ENCODE data around the gene DDHD1.

Gene DDHD1

GRCh38 chr14:53034688-53035230 lies 118.4 kb downstream of the DDHD1 start:
- no peak overlapping the region for H4K8ac ChIP-seq (ENCODE audit: low read length)
- no peak overlapping the region for H3K14ac ChIP-seq (ENCODE audit: low read length in 2 of 2)
- no peak overlapping the region for H3K4me3 ChIP-seq (ENCODE audit: insufficient read depth in 1 of 2, low read depth in 1 of 2, low read length in 2 of 2)
- H3K27me3 ChIP-seq (ENCODE audit: control insufficient read depth in 1 of 2, insufficient read depth in 1 of 2, low read length in 2 of 2): no peaks in the 10 kb centered on the region
- H3K18ac ChIP-seq (ENCODE audit: low read depth in 1 of 2, low read length in 2 of 2): peak overlapping the region in 1 of 2 experiments; percentile 56
- H2AFZ ChIP-seq (ENCODE audit: low read depth, low read length): no peak overlapping the region
- H3K4ac ChIP-seq (ENCODE audit: low read depth in 1 of 2, low read length in 2 of 2): no peak overlapping the region
- no peak overlapping the region for H2BK5ac ChIP-seq (ENCODE audit: low read depth, low read length, poor library complexity, severe bottlenecking)
- no peaks in the 10 kb centered on the region for H3K4me1 ChIP-seq (ENCODE audit: control insufficient read depth, insufficient read depth, low read depth, low read length)
- H3K9ac ChIP-seq (ENCODE audit: low read length): no peak overlapping the region
- peaks cover 0 to 34% of the 10 kb centered on the region in 2 experiments for H3K36me3 ChIP-seq (ENCODE audit: control insufficient read depth in 1 of 2, insufficient read depth in 2 of 2, low read depth in 1 of 2, low read length in 2 of 2)
- H3K4me2 ChIP-seq (ENCODE audit: low read length, poor library complexity, severe bottlenecking): no peak overlapping the region
- H2AK5ac ChIP-seq (ENCODE audit: low read length, severe bottlenecking): no peak overlapping the region
- no peak for DNase-seq
- no peak overlapping the region for H2BK12ac ChIP-seq (ENCODE audit: low read length in 2 of 2)
- no peak overlapping the region for H4K91ac ChIP-seq (ENCODE audit: low read length)
- no peak overlapping the region for H3K23ac ChIP-seq (ENCODE audit: low read length in 2 of 2)
- no peak overlapping the region for H3K27ac ChIP-seq (ENCODE audit: low read length, poor library complexity, severe bottlenecking)
- H2BK15ac ChIP-seq (ENCODE audit: low read depth, poor library complexity, severe bottlenecking): no peak overlapping the region
- no peak overlapping the region for H2BK120ac ChIP-seq (ENCODE audit: low read depth, low read length)
- H3K79me1 ChIP-seq (replicated peaks; ENCODE audit: low read length, poor library complexity, severe bottlenecking): no peaks in the 10 kb centered on the region
- 93% methylated on average over 3 of the region's 3 CpGs for WGBS
- no peaks in the 10 kb centered on the region for H3K9me3 ChIP-seq (ENCODE audit: control insufficient read depth, low read length)

- no peak overlapping the region for H3K23ac ChIP-seq (ENCODE audit: low read length in 2 of 2)
- H3K27ac ChIP-seq (ENCODE audit: low read length, poor library complexity, severe bottlenecking): no peak overlapping the region
- H3K4me3 ChIP-seq (ENCODE audit: insufficient read depth in 1 of 2, low read depth in 1 of 2, low read length in 2 of 2): no peak overlapping the region
- no peak overlapping the region for H2BK15ac ChIP-seq (ENCODE audit: low read depth, poor library complexity, severe bottlenecking)
- no peak overlapping the region for H4K91ac ChIP-seq (ENCODE audit: low read length)
- H2BK5ac ChIP-seq (ENCODE audit: low read depth, low read length, poor library complexity, severe bottlenecking): no peak overlapping the region
- H2AK5ac ChIP-seq (ENCODE audit: low read length, severe bottlenecking): no peak overlapping the region
- no peak overlapping the region for H2BK12ac ChIP-seq (ENCODE audit: low read length in 2 of 2)
- no peak overlapping the region for H2BK120ac ChIP-seq (ENCODE audit: low read depth, low read length)
- no peaks in the 10 kb centered on the region for H3K9me3 ChIP-seq (ENCODE audit: control insufficient read depth, low read length)
- 100% methylated on average over 1 of the region's 3 CpGs for WGBS
- H2AFZ ChIP-seq (ENCODE audit: low read depth, low read length): no peak overlapping the region
- H3K9ac ChIP-seq (ENCODE audit: low read length): no peak overlapping the region
- H3K79me1 ChIP-seq (replicated peaks; ENCODE audit: low read length, poor library complexity, severe bottlenecking): no peaks in the 10 kb centered on the region
- no peak overlapping the region for H3K4me2 ChIP-seq (ENCODE audit: low read length, poor library complexity, severe bottlenecking)
- H3K4me1 ChIP-seq (ENCODE audit: control insufficient read depth, insufficient read depth, low read depth, low read length): no peaks in the 10 kb centered on the region
- no peak overlapping the region for H3K4ac ChIP-seq (ENCODE audit: low read depth in 1 of 2, low read length in 2 of 2)
- peaks cover 0 to 26% of the 10 kb centered on the region in 2 experiments for H3K36me3 ChIP-seq (ENCODE audit: control insufficient read depth in 1 of 2, insufficient read depth in 2 of 2, low read depth in 1 of 2, low read length in 2 of 2)
- DNase-seq: no peak
- no peaks in the 10 kb centered on the region for H3K27me3 ChIP-seq (ENCODE audit: control insufficient read depth in 1 of 2, insufficient read depth in 1 of 2, low read length in 2 of 2)
- no peak overlapping the region for H4K8ac ChIP-seq (ENCODE audit: low read length)
- no peak overlapping the region for H3K18ac ChIP-seq (ENCODE audit: low read depth in 1 of 2, low read length in 2 of 2)
- no peak overlapping the region for H3K14ac ChIP-seq (ENCODE audit: low read length in 2 of 2)
These were observed 119.1 kb downstream of the DDHD1 start for GRCh38 chr14:53034036-53034435.

GRCh38 chr14:53032838-53033390 lies 120.2 kb downstream of the DDHD1 start:
- H3K27me3 ChIP-seq (ENCODE audit: control insufficient read depth in 1 of 2, insufficient read depth in 1 of 2, low read length in 2 of 2): no peaks in the 10 kb centered on the region
- H2BK15ac ChIP-seq (ENCODE audit: low read depth, poor library complexity, severe bottlenecking): no peak overlapping the region
- no peak overlapping the region for H3K4me3 ChIP-seq (ENCODE audit: insufficient read depth in 1 of 2, low read depth in 1 of 2, low read length in 2 of 2)
- H4K91ac ChIP-seq (ENCODE audit: low read length): no peak overlapping the region
- no peaks in the 10 kb centered on the region for H3K79me1 ChIP-seq (replicated peaks; ENCODE audit: low read length, poor library complexity, severe bottlenecking)
- H3K23ac ChIP-seq (ENCODE audit: low read length in 2 of 2): no peak overlapping the region
- no peak overlapping the region for H3K14ac ChIP-seq (ENCODE audit: low read length in 2 of 2)
- no peak overlapping the region for H2AK5ac ChIP-seq (ENCODE audit: low read length, severe bottlenecking)
- H3K36me3 ChIP-seq (ENCODE audit: control insufficient read depth in 1 of 2, insufficient read depth in 2 of 2, low read depth in 1 of 2, low read length in 2 of 2): peaks cover 0 to 17% of the 10 kb centered on the region in 2 experiments
- no peaks in the 10 kb centered on the region for H3K4me1 ChIP-seq (ENCODE audit: control insufficient read depth, insufficient read depth, low read depth, low read length)
- H3K4me2 ChIP-seq (ENCODE audit: low read length, poor library complexity, severe bottlenecking): no peak overlapping the region
- no peak overlapping the region for H4K8ac ChIP-seq (ENCODE audit: low read length)
- H2BK12ac ChIP-seq (ENCODE audit: low read length in 2 of 2): no peak overlapping the region
- no peak for DNase-seq
- H2BK120ac ChIP-seq (ENCODE audit: low read depth, low read length): no peak overlapping the region
- no peaks in the 10 kb centered on the region for H3K9me3 ChIP-seq (ENCODE audit: control insufficient read depth, low read length)
- H3K9ac ChIP-seq (ENCODE audit: low read length): no peak overlapping the region
- H3K27ac ChIP-seq (ENCODE audit: low read length, poor library complexity, severe bottlenecking): peak overlapping the region; percentile 44
- H3K18ac ChIP-seq (ENCODE audit: low read depth in 1 of 2, low read length in 2 of 2): no peak overlapping the region
- no peak overlapping the region for H2AFZ ChIP-seq (ENCODE audit: low read depth, low read length)
- 83% methylated on average over 1 of the region's 1 CpG for WGBS
- H2BK5ac ChIP-seq (ENCODE audit: low read depth, low read length, poor library complexity, severe bottlenecking): no peak overlapping the region
- no peak overlapping the region for H3K4ac ChIP-seq (ENCODE audit: low read depth in 1 of 2, low read length in 2 of 2)

GRCh38 chr14:53032161-53032803 lies 120.8 kb downstream of the DDHD1 start:
- Histone ChIP-seq H3K18ac (ENCODE audit: low read depth in 1 of 2, low read length in 2 of 2) (no peak overlapping the region), H3K4me3 (ENCODE audit: insufficient read depth in 1 of 2, low read depth in 1 of 2, low read length in 2 of 2) (no peak overlapping the region), H3K4ac (ENCODE audit: low read depth in 1 of 2, low read length in 2 of 2) (no peak overlapping the region), H3K27me3 (ENCODE audit: control insufficient read depth in 1 of 2, insufficient read depth in 1 of 2, low read length in 2 of 2) (no peaks in the 10 kb centered on the region), H3K23ac (ENCODE audit: low read length in 2 of 2) (no peak overlapping the region), H2BK120ac (ENCODE audit: low read depth, low read length) (no peak overlapping the region), H2BK12ac (ENCODE audit: low read length in 2 of 2) (no peak overlapping the region), H2BK5ac (ENCODE audit: low read depth, low read length, poor library complexity, severe bottlenecking) (no peak overlapping the region), H3K9ac (ENCODE audit: low read length) (no peak overlapping the region), H3K4me2 (ENCODE audit: low read length, poor library complexity, severe bottlenecking) (no peak overlapping the region), H3K36me3 (ENCODE audit: control insufficient read depth in 1 of 2, insufficient read depth in 2 of 2, low read depth in 1 of 2, low read length in 2 of 2) (peaks cover 0 to 11% of the 10 kb centered on the region in 2 experiments), H4K8ac (ENCODE audit: low read length) (no peak overlapping the region), H2AFZ (ENCODE audit: low read depth, low read length) (no peak overlapping the region), H2BK15ac (ENCODE audit: low read depth, poor library complexity, severe bottlenecking) (no peak overlapping the region), H3K4me1 (ENCODE audit: control insufficient read depth, insufficient read depth, low read depth, low read length) (no peaks in the 10 kb centered on the region), H3K27ac (ENCODE audit: low read length, poor library complexity, severe bottlenecking) (peak overlapping the region; percentile 44), H4K91ac (ENCODE audit: low read length) (no peak overlapping the region), H3K9me3 (ENCODE audit: control insufficient read depth, low read length) (no peaks in the 10 kb centered on the region), H3K14ac (ENCODE audit: low read length in 2 of 2) (no peak overlapping the region), H3K79me1 (replicated peaks; ENCODE audit: low read length, poor library complexity, severe bottlenecking) (no peaks in the 10 kb centered on the region), H2AK5ac (ENCODE audit: low read length, severe bottlenecking) (no peak overlapping the region)
- 51% methylated on average over 2 of the region's 2 CpGs for WGBS
- peak; percentile 75 for DNase-seq
